Ishikawa (cell line): ENCODE data around the gene FRMD4B.

Experiments used
- CEBPB ChIP-seq: IDR thresholded peaks from 2 replicates; pipeline ENCODE4 v1.6.1; 2012
- EGR1 ChIP-seq: IDR thresholded peaks from 2 replicates; pipeline ENCODE4 v1.6.1; 2012
- EP300 ChIP-seq: IDR thresholded peaks from 2 replicates; pipeline ENCODE4 v1.6.1; 2012; ENCODE audit warnings: borderline replicate concordance
- FOXM1 ChIP-seq: IDR thresholded peaks from 2 replicates; pipeline ENCODE4 v1.6.1; 2012; ENCODE audit warnings: low read depth, borderline replicate concordance
- MAX ChIP-seq: IDR thresholded peaks from 2 replicates; pipeline ENCODE4 v1.6.1; 2012
- RAD21 ChIP-seq: IDR thresholded peaks from 2 replicates; pipeline ENCODE4 v1.6.1; 2012; ENCODE audit warnings: low read depth
- REST ChIP-seq: IDR thresholded peaks from 2 replicates; pipeline ENCODE4 v1.6.1; 2012; ENCODE audit warnings: low read depth, mild to moderate bottlenecking
- TAF1 ChIP-seq: IDR thresholded peaks from 2 replicates; pipeline ENCODE4 v1.6.1; 2012; ENCODE audit warnings: low read depth, mild to moderate bottlenecking
- TEAD4 ChIP-seq: IDR thresholded peaks from 2 replicates; pipeline ENCODE4 v1.6.1; 2012
- USF1 ChIP-seq: IDR thresholded peaks from 2 replicates; pipeline ENCODE4 v1.6.1; 2012
- YY1 ChIP-seq: IDR thresholded peaks from 2 replicates; pipeline ENCODE4 v1.6.1; 2012; ENCODE audit warnings: low read depth
- ZBTB7A ChIP-seq: IDR thresholded peaks from 2 replicates; pipeline ENCODE4 v1.6.1; 2012; ENCODE audit warnings: low read depth

- TF ChIP-seq REST (no peak), YY1 (no peak), USF1 (no peak), MAX (no peak), CEBPB (no peak), FOXM1 (no peak), EP300 (no peak), EGR1 (no peak), ZBTB7A (no peak), TAF1 (no peak), RAD21 (no peak), TEAD4 (no peak)
Measured at GRCh38 chr3:69339760-69340159, 46.1 kb downstream of the FRMD4B start.
